ENCODE results near the gene BCKDK.
"Not testable (repeated sequence)": the region's sequence is repeated elsewhere in the genome, so short reads cannot be mapped to it uniquely, and the experiment has no call there.

The BCKDK gene

DNA sequence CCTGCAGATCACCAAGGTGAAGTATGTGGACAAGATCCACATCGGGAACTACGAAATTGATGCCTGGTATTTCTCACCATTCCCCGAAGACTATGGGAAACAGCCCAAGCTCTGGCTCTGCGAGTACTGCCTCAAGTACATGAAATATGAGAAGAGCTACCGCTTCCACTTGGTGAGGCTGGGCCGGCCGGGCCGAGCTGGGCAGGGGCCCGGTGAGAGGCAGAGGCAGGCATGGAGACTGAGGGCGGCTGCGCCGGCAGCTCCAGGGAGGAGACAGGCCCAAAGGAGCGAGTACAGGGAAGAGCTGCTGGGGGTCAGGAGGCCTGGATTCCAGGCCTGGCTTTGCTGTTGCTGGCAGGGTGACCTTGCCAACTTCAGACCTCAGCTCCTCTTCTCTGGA lies 19.0 kb downstream of the BCKDK start:
- no peak for DNase-seq (ENCODE audit: low read depth)

DNA sequence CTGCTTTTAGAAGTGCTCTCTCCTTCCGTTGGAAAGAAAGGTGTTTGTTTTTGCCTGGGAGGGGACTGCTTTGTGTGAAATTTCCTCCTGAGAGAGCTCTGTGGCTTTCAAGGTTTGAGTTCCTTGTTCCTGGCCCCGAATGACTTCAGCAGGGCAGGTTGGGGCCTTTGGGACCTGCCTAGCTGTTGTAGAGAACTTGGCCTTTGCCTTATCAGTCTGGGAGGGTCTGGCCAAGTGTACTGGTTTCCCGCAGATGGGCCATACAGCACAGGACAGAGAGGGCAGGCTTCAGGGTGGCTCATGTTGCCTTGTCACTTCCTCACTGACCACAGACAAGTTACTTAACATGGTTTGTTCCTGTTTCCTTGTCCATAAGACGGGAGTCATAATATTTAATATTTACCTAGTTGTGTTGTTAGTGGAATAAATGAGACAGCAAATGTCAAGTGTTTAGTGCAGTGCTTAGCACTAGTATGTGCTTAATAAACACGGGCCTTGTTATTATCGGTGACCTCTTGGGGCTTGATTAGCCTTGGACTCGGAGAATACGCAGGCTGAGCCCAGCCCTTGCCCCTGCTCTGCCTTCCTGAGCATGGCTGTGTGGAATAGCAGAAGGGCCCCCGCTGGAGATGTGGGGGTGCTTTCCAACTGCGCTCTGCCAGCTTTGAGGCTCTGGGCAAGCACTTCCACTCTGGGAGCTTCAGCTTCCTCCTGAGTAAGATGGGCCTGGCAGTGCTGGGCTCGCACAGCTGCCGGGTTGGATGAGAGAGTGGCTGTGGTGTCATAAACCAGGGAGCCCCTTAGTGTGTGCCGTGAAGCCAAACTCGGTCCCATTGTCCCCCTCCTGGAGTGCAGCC lies 20.8 kb downstream of the BCKDK start:
- DNase-seq (ENCODE audit: low read depth) = no peak

DNA sequence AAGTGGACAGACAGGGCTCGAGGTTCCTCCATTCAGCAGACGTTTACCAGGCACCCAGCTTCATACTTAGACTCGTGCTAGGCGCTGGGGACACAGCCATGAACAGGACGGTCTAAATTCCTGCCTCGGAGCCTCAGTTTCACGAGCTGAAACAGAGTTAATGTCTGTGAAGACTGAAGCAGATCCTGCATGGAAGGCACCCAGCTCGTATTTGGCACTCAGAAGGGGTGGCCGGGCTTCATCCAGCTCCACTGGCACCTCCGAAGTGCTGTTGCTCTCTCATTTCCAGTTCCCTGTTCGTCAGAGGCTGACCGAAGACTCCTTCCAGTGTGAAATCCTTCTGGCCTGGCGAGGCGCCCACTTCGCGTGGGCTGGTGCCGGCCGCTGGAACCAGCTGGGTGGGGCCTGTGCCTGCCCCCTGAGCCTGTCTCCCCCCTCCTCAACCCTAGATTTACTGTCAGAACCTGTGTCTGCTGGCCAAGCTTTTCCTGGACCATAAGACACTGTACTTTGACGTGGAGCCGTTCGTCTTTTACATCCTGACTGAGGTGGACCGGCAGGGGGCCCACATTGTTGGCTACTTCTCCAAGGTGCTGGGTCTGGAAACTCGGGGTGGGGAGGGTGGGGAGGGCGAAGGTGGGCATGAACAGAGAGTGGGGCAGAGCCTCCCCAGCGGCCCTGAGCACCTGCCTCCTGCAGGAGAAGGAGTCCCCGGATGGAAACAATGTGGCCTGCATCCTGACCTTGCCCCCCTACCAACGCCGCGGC lies 21.6 kb downstream of the BCKDK start:
- no peak for DNase-seq (ENCODE audit: low read depth)

DNA sequence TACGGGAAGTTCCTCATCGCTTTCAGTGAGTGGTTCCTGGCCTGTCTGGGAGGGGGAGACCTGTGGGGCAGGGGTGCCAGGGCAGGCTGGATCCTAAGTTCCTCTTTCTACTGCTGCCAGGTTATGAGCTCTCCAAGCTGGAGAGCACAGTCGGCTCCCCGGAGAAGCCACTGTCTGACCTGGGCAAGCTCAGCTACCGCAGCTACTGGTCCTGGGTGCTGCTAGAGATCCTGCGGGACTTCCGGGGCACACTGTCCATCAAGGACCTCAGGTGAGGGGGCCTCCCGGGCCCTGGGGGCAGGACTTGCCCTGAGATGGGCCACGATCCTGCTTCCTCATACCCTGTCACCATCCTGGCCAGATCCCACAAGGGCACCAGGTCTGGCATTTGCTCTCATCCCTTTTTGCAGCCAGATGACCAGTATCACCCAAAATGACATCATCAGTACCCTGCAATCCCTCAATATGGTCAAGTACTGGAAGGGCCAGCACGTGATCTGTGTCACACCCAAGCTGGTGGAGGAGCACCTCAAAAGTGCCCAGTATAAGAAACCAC lies 22.2 kb downstream of the BCKDK start:
- no peak for DNase-seq (ENCODE audit: low read depth)

DNA sequence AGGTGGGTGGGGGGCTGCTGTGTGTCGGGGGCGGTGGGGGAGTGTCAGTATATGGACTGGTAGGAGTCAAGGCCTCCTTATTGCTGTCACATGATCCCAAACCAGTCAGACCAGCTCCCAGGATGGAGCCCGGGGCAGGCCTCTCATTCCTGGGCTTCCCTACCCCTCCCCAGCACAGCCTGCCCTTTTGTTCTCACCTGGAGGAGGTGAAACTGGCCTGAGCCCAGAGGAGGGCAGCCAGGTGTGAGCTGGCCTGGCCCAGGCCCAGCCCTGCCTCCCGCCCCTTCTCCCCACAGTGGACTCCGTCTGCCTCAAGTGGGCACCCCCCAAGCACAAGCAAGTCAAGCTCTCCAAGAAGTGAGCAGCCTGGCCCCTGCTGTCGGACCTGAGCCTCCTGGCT lies 22.7 kb downstream of the BCKDK start:
- no peak for DNase-seq (ENCODE audit: low read depth)

DNA sequence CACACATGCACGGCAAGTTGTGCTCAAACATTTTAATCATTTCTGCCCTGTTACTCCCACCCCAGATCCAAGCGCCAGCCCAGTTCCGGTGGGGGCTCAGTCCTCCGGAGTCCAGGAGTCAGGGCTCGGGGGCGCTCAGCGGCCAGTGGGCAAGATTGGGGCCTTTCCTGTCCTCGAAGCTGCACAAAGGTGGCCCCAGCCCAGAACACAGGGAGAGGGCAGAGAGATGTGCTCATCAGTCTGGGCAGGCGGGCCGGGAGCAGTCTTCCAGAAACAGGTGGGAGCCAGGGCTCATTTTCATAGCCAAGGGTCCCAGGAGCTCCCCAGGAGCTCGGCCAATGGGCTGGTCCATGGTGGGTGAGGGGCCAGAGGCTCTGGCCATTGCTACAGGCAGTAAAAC lies 23.2 kb downstream of the BCKDK start:
- DNase-seq (ENCODE audit: low read depth) = no peak

DNA sequence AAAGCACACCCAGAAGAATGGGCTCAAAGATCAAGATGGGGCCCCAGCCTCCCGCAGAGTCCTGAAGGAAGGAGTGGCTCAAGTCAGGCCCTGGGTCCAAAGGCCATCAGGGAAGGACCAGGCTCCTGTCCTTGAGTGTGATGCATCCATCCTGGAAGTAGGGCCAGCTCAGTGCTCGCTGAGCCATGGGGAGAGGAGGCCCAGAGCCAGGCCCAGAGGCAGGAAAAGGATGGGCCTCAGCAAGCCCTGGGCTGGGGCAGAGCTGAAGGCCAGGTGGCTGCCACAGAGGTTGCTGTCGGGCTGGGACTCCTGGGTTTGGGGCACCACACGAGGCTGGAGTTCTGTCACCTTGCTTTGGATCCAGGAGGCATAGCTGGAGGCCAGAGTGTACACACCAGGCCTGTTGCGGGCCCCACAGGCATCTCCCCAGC lies 23.7 kb downstream of the BCKDK start:
- DNase-seq (ENCODE audit: low read depth) = no peak

DNA sequence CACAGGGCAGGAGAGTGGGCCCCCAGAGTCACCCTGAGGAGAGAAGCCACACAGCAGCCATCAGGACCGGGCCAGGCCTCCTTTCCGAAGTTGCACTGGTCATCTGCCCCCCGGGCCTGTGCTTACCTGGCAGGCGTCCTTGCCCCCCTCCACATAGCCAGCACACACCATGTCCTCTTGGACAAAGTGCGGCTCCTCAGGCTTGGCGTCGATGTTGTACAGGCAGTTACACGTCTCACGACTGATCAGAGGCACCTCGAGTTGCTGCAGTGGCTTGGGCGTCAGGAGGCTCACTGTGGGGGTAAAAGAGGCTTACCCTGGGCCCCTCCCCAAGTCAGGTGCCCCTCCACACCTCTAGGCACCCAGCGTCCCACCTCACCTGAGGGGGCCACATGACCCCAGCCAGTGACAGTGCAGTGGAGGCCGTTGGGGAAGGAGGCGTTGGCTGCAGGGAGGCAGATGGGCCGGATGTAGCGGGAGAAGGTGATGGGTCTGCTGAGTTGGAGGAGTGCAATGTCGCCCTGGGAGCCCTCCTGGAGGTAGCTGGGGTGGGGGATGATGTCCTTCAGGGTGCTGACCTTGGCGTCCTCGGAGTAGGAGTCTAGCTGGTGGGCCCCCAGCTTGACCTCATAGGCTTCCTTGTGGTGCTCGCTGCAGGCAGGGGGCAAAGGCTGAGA lies 24.3 kb downstream of the BCKDK start:
- DNase-seq (ENCODE audit: low read depth) = no peak

DNA sequence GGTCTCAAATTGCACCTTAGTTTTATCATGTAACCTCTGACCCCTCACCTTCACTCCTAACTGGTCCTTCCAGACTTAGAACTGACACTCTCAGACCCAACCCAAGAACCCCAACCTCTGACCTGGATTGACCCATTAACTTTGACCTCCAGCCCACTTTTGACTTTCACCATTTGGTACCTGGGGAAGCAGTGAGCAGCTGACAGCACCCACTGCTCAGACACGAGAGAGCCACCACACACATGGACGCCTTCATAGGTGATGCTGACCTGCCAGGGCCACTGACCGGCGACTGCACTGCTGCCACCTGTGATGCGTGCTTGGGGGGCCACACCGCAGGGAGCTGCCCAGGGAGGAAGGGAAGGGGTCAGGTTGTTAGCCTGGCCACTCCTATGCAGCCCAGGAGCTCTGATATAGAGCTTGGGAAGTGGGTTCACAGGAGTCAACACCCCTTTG lies 24.9 kb downstream of the BCKDK start:
- no peak for DNase-seq (ENCODE audit: low read depth)

DNA sequence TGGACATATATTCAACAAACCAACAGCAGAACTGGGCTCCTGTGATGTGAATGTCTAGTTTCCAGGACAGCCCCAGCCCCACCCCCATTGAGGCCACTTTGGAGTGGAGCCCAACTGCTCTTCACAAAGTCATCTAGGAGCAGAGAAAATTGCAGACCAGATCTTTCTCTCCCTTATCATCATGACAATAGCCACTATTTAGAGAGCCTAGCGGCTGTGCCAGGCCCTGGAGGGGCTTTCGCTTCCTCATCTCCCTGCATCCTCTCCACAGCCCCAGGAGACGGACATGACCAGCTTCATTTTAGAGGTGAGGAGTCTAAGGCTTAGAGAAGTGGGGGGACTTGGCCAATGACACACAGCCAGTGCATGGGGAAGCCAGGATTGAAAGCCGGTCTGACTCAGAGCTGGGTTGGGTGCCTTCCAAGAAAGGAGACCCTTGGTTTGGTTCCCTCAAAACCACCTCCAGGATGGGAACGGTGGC lies 25.9 kb downstream of the BCKDK start:
- DNase-seq (ENCODE audit: low read depth) = no peak

DNA sequence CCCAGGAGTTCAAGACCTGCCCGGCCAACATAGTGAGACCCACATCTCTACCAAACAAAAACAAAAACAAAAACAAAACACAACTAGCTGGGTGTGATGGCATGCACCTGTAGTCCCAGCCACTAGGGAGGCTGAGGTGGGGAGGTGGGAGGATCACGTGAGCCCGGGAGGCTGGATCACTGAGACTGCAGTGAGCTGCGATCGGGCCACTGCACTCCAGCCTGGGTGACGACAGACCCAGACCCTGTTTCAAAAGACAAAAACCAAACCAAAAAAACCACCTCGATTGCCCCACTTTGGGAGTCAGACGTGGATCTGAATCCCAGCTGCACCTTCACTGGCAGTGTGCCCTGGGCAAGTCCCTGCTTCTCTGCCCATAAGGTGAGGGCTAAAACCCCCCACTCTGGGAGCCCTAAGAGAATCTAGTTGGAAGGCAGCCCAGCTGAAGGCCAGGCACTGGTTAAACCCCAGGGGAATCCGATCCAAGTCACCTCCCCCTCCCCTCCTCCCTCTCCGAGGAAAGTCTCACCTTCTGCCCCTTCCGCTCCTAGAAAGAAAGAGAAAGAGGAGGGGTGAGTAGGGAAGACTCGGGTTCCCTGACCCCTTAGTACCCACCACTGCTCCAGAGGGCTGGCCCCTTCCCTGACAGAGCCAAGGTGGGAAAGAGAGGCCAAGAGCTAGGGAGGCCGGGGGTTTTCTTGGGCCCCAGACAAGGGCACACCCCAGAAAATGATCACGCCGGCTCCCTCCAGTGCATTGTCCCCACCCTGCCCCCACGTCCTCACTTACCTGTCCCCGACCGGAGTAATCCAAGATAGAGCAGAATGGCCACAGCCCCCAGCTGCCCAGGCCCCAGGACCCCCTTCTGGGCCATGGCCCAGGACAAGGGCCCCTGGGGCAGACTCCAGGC lies 26.7 kb downstream of the BCKDK start:
- DNase-seq (ENCODE audit: low read depth) = no peak

DNA sequence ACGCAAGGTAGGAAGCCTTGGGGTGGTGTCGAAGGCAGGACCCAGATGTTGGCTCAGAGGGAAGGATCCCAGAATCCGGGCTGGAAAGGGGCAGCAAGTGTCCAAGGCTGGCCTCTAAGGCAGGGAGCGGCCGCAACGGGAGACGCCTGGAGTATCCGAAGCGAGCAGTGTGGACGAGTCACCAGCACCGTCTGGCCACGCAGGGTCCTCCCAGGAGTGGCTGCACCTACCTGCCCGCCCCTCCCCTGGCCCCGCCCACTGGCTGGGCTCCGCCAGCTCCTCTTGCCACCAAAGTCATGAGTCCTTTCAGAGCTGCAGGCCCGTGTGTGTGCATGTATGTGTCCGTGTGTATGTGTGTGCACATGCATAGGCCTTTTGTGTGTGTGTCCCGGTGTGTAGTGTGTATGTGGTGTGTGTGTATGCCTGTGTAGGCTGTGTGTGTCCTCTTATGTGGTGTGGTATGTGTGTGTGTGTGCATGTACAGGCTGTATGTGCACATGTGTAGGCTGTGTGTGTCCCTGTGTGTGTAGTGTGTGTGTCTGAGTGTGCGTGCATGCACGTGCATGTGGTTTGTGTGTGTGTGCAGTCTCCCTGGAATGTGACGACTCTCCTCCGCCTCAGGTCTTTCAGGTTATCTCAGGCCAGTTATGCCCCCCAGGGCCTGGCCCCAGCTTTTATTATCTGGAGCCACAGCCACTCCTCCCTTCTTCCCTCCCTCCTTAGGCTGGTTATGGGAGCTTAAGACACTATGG lies 27.5 kb downstream of the BCKDK start, which contains the start of gene PRSS8:
Gene PRSS8 (minus strand): TSS at position 193 of the 752 bp plus-strand sequence. CDS start 229 bp downstream, outside the sequence.
- no peak for DNase-seq (ENCODE audit: low read depth)

DNA sequence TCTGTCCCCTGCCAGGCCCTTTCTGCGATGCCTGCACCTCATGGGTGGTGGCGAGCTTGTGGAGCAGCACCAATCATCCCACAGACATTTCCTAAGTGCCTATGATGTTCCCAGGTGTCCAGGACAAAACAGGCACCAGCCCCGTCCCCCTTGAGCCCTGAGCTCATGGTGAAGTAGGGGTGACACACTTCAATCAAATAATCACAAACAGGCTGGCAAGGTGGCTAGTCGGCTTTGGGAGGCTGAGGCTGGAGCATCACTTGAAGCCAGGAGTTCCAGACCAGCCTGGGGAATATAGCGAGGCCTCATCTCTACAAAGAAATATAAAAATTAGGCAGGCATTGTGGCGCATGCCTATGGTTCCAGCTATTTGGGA lies 28.1 kb downstream of the BCKDK start:
- no peak for DNase-seq (ENCODE audit: low read depth)

DNA sequence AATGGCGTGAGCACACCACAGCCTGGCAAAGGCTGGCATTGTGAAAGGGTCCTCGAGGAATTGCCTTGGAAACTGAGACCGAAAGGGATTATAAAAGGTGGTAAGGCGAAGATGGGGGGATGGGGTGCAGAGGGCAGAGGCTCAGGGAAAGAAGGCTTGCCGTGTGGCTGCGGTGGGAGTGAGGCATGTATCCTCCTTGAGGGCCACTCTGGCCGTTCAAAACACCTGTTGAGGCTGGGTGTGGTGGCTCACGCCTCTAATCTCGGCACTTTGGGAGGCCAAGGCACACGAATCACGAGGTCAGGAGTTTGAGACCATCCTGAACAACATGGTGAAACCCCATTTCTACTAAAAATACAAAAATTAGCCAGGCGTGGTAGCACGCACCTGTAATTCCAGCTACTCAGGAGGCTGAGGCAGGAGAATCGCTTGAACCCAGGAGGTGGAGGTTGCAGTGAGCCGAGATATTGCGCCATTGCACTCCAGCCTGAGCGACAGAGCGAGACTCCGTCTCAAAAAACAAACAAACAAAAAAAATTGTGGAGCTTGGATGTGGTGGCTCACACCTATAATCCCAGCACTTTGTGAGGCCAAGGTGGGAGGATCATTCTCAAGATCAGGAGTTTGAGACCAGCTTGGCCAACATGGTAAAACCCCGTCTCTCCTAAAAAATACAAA lies 28.8 kb downstream of the BCKDK start:
- not testable (repeated sequence) for DNase-seq (ENCODE audit: low read depth)

DNA sequence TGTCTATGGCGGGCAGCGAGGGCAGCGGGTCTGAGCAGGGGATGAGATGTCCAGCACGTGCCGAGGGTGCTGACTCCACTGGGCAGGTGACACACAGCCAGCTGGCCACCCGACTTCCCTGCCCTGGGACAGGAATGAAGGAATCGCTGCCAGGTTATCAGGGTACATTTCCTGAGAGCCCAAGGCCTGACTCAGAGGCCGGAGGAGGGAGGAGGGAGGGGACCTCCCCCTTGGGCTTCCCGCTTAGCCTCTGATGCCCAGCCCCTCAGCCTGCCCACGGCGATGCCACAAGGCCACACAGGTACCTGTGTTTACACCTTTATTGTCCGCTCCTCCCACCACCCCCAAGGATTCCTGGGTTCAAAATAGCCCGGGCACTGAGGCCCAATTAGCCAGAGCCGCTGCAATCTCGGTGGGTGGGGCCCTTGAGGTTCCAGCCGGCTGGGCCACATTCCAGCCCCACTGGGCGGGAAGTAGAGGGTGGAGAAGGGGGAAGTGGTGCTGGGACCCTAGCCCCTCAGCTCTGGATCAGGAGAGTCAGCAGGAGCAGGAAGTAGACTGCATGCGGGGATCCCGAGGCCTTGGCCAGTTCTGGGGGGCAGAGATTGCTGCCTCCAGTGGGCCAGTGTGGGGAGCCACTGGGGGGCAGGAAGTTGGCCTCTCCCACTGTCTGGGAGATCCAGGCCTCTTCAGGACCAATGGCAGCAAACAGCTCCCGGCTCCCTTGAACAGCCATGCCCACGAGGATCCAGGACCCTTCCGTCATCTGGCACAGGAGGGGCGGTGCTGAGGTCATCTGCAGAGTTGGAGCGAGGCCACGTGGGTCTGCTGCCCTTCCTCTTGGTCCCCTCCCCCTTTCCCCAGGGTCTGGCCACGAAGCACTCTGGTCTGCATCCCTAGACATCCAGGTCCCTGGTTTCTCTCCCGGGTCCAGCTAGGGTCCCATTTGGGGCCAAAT lies 30.7 kb downstream of the BCKDK start:
- DNase-seq (ENCODE audit: low read depth) = no peak

DNA sequence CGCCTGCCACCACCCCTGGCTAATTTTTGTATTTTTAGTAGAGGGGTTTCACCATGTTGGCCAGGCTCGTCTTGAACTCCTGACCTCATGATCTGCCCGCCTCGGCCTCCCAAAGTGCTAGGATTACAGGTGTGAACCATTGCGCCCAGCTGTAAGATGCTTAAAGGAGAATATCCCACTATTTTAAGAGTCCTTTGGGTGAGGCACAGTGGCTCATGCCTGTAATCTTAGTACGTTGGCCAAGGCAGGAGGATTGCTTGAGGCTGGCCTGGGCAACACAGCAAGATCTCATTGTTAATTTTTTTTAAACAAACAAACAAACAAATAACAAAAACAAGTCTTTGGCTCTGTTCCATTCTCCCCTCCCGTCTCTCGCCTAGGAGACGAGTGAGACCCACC lies 32.9 kb downstream of the BCKDK start:
- not testable (repeated sequence) for DNase-seq (ENCODE audit: low read depth)

DNA sequence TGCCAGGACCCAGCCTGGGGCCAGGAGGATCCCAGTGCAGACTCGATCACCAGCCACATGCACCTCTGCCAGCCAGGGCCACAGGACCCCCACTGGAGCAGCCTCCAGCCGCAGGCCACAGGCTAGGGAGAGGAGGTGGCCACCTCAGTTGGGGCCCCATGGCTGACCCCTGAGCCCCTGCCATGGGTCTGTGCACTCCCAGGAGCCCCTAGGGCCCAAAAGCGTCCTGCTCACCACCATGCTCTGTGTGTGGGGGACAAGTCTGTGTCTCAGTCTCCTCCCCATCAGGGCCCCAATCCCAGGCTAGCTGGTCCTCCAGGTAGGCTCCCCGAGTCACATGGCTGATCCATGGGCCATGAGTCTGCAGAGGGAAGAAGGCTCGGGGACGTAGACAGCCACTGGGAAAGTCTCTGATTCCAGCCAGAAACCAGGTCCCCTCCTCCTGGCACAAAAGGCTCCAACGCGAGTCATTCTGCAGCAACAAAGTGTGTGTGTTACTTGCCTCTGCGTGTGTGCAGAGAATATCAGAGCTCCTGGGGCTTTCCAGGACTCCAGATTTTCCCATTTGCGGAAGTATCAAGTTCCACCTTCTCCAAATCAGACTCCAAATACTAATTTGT lies 33.4 kb downstream of the BCKDK start:
- DNase-seq (ENCODE audit: low read depth) = no peak
